ENCODE results near the gene PFKFB4.
"Not testable (repeated sequence)": the region's sequence is repeated elsewhere in the genome, so short reads cannot be mapped to it uniquely, and the experiment has no call there.

The PFKFB4 gene

GRCh38 chr3:48492461-48493202, 64.0 kb downstream of the PFKFB4 start:
- DNase-seq (ENCODE audit: low read depth in 2 of 2): no peak

DNA sequence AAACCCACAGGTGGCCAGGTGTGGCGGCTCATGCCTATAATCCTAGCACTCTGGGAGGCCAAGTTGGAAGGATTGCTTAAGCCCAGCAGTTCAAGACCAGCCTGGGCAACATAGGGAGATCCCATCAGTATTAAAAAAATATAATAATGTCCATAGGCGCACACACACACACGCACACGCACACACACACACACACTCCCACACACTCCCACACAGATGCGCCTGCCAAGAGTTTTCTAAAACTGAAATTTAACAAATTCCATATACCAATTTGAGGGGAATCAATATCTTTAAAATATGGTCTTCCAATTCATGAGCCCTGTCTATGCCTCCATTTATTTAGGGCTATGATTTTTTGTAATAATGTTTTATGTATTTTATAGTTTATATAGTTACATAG, 69.7 kb downstream of the PFKFB4 start:
- no peak for DNase-seq (ENCODE audit: low read depth in 2 of 2)

DNA sequence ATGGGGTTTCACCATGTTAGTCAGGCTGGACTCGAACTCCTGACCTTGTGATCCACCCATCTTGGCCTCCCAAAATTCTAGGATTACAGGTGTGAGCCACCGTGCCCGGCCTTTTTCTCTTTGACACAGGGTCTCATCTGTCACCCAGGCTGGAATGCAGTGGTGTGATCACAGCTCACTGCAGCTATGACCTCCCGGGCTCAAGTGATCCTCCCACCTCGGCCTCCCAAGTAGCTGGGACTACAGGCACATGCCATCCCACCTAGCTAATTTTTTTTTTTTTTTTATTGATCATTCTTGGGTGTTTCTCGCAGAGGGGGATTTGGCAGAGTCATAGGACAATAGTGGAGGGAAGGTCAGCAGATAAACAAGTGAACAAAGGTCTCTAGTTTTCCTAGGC, 73.8 kb downstream of the PFKFB4 start:
- DNase-seq (ENCODE audit: low read depth in 2 of 2): not testable (repeated sequence)

- not testable (repeated sequence) for DNase-seq (ENCODE audit: low read depth in 2 of 2)
These were observed 75.7 kb downstream of the PFKFB4 start for GRCh38 chr3:48480891-48481290.

GRCh38 chr3:48478626-48479555, 77.7 kb downstream of the PFKFB4 start:
- no peak for DNase-seq (ENCODE audit: low read depth in 2 of 2)

DNA sequence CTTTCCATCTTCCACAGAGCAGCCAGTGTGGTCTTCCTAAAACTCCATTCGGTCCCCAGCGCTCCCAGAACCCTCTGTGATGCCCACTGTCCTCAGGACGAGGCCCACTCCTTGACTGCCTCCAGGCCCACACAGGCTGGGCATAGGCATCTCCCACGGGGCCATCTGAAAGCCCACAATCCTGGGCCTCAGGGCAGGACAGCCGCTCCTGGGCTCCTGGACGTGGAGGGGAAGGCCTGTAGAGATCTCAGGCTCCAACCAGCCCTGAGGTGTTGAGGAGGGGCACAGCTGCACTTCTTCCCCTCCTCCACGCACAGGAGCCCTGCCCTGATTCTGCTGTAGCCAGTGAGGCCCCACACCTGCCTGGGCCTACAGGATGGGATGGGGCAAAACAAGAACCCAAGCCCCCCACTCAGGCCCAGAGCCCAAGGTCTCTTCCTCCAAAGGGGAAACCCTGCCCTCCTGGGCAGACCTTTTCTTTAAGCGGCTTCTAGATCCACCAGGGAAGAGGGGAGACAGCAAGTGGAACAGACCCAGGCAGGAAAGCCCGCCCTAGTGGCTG, 78.6 kb downstream of the PFKFB4 start:
- DNase-seq (ENCODE audit: low read depth in 2 of 2): no peak

GRCh38 chr3:48476426-48477053, 80.1 kb downstream of the PFKFB4 start:
- no peak for DNase-seq (ENCODE audit: low read depth in 2 of 2)

- no peak for DNase-seq (ENCODE audit: low read depth in 2 of 2)
These were observed 81.4 kb downstream of the PFKFB4 start for GRCh38 chr3:48475188-48475587.

DNA sequence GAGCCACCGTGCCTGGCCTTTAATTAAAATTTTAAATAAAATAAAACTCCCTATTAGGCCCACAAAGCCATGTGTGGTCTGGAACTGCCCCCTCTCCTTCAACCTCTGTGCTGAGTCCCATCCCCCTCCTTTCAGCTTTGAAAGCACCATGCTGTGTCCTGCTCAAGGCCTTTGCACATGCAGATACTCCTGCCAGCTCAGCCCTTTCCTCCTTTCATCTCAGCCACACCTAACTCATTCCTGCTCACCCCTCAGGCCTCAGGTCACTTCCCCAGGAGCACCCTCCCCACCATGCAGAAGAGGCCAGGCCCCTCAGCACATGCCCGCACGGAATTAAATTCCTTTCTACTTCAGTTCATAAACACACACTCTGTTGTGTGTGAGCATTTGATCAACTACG, 82.0 kb downstream of the PFKFB4 start:
- DNase-seq (ENCODE audit: low read depth in 2 of 2): no peak

GRCh38 chr3:48474031-48474430, 82.6 kb downstream of the PFKFB4 start:
- DNase-seq (ENCODE audit: low read depth in 2 of 2): not testable (repeated sequence)

- no peak for DNase-seq (ENCODE audit: low read depth in 2 of 2)
These were observed 83.0 kb downstream of the PFKFB4 start for GRCh38 chr3:48473617-48473952.

GRCh38 chr3:48472923-48473616, 83.5 kb downstream of the PFKFB4 start:
- peak; percentile 80 to 93 for DNase-seq (ENCODE audit: low read depth in 2 of 2)

DNA sequence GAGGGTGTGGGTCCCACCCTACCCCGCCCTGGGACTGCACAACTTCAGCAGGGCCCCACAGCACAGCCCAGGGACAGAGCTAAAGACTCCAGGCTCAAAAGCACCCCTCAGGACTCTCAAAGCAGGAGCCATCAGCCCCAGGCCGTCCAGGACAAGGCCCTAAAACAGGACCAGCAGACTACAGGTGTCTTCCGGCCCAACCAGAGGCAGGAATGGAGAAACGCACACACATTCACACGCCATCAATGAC, 84.0 kb downstream of the PFKFB4 start:
- no peak for DNase-seq (ENCODE audit: low read depth in 2 of 2)

DNA sequence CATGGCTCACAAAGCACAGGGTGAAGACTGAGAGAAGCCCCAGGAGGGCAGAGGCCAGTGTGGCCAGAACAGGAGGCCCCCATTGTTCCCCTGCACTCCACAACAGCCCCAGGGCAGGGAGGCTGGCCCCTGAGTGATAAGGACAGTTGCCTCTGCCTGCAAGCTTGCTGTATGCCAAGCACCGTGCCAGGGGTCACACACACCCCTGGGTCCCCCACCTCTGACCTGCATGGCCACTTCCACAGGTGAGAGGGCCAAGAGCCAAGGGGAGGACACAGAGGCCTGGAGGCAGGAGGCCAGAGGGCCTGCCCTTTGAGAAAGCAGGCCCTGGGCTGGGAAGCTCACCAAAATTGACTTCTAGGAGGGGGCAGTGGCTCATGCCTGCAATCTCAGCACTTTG, 86.3 kb downstream of the PFKFB4 start:
- DNase-seq (ENCODE audit: low read depth in 2 of 2): no peak

- no peak for DNase-seq (ENCODE audit: low read depth in 2 of 2)
These were observed 87.3 kb downstream of the PFKFB4 start for GRCh38 chr3:48469046-48469915.

DNA sequence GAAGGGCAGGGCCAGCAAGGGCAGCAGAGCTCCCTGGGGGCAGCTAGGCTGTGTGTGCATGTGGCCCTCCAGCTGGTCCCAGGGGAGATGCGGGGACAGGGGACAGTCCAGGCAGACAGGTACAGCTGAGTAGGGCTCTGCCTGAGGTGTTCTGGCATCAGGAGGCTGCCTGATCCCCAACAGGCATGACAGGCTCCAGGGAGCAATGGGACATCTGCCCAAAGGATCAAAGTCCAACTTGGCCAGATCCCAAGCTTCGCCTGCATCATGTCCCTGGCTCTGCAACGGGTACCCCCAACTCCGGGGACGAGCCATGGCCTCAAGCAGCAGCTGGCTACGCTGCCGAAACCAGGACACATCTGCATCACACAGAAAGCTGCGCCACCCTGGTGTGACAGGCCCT, 88.3 kb downstream of the PFKFB4 start:
- DNase-seq (ENCODE audit: low read depth in 2 of 2): no peak

Measured in stimulated activated CD8-positive, alpha-beta memory T cell treated with anti-CD3 and anti-CD28 coated beads, Interleukin-2, amount 100 ng/mL, for 1 hour (primary cell).